Fibroblast of lung (primary cell): ENCODE measurements around the gene WRAP73.

Experiments used
- CTCF ChIP-seq, 2 donors: IDR thresholded peaks in 1 of 2; conservative IDR thresholded peaks in 1 of 2; 1 replicate in 1 of 2; 2 replicates in 1 of 2; pipeline ENCODE4 v1.5.1; 2011 to 2012; ENCODE audit warnings: low read length in 2 of 2, control low read depth in 1 of 2, inconsistent platforms in 1 of 2, low read depth in 1 of 2, mild to moderate bottlenecking in 1 of 2
- EZH2 ChIP-seq: IDR thresholded peaks from 2 replicates; pipeline ENCODE4 v1.5.1; 2012; ENCODE audit warnings: low read length, control low read depth, mild to moderate bottlenecking; ENCODE audit errors: missing control alignments

DNA sequence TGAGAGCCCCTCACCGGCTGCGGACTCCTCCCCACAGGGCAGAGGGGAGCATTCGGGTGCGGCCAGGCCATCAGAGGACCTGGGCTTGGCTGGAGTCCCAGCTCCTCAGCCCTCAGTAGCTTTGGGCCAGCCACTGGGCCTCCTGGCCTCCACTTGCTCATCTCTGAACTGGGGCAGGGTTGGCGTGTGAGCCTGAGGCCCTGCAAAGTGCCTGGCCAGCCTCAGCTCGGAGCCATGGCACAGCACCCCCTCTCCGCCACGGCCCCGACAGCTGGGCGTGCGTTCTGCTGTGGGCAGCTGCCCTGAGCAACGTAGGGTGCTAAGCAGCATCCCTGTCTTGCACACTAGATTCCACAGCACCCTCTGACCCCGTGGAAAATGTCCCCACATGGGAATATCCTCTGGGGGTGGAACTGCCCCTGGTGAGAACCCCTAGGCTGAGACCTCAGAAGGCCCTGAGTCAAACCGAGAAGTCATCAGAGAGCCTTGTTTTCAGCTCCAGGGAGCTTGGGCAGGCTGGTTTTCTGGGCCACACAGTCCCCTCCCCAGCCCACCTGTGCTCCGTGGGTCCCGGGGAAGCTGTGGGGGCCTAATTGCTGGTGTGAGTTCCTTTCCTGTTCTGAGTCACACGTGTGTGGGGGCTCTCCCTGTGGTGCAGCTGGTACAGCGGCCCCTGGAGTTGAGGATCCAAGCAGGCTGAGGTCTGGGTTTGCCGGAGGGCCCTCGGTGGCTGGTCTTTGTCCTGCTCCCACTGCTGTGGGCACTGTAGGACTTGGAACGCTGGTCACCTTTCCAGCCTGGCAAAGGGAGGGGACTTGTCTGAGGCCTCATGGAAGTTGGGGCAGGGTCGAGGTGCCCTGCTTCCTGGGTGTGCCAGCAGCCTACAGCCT lies 26.9 kb upstream of the WRAP73 start:
- TF ChIP-seq CTCF (conservative IDR thresholded peaks at IDR 0.05 in 1 of 2, IDR thresholded peaks at IDR 0.05 in 1 of 2; ENCODE audit: low read depth in 1 of 2, low read length in 2 of 2) (no peak), EZH2 (no peak)
